Osteoblast (primary cell): ENCODE measurements around the gene CCDC191. TPM values are rescaled to one million over a fixed set of nuclear protein-coding genes. Genes with fewer than 3 reads are reported as not detected.

ENCODE experiments used
- DNase-seq: peaks from one replicate; pipeline ENCODE4 v3.0.0; 2011; ENCODE audit warnings: low spot score, mixed read lengths; ENCODE audit not compliant: insufficient read length; ENCODE audit errors: missing footprints
- H2AFZ ChIP-seq: 2 replicates; pipeline ENCODE4 v1.6.0; 2011; ENCODE audit warnings: mild to moderate bottlenecking, low read length
- H3K27ac ChIP-seq: 2 replicates; pipeline ENCODE4 v1.5.1; 2011; ENCODE audit warnings: mild to moderate bottlenecking, low read depth, low read length, moderate library complexity
- H3K27me3 ChIP-seq: 2 replicates; pipeline ENCODE4 v1.6.0; 2012; ENCODE audit warnings: mild to moderate bottlenecking, control low read depth, inconsistent platforms, low read length, moderate library complexity; ENCODE audit not compliant: insufficient read depth
- H3K36me3 ChIP-seq: 2 replicates; pipeline ENCODE4 v1.5.1; 2011; ENCODE audit warnings: mild to moderate bottlenecking, low read length, control low read depth, moderate library complexity; ENCODE audit not compliant: insufficient read depth
- H3K4me1 ChIP-seq: 2 replicates; pipeline ENCODE4 v1.5.1; 2011; ENCODE audit warnings: mild to moderate bottlenecking, low read length, control low read depth, moderate library complexity; ENCODE audit not compliant: insufficient read depth
- H3K4me2 ChIP-seq: 2 replicates; pipeline ENCODE4 v1.6.0; 2011; ENCODE audit warnings: mild to moderate bottlenecking, low read length; ENCODE audit not compliant: insufficient read depth
- H3K4me3 ChIP-seq: fragments of 200-600 bp; sonication (generic); 3 replicates; pipeline ENCODE4 v1.5.1; 2012; ENCODE audit warnings: mild to moderate bottlenecking, low read length, inconsistent platforms; ENCODE audit not compliant: insufficient read depth
- H3K79me2 ChIP-seq: 2 replicates; pipeline ENCODE4 v1.6.0; 2012; ENCODE audit warnings: mild to moderate bottlenecking, low read length, control low read depth, inconsistent platforms; ENCODE audit not compliant: insufficient read depth
- H3K9me3 ChIP-seq: 2 replicates; pipeline ENCODE4 v1.5.1; 2011; ENCODE audit warnings: low read depth, low read length, control low read depth
- H4K20me1 ChIP-seq: 2 replicates; pipeline ENCODE4 v1.6.0; 2012; ENCODE audit warnings: mild to moderate bottlenecking, low read length, control low read depth; ENCODE audit not compliant: insufficient read depth
- total RNA-seq: library from RNA; depleted of rRNA; stranded (reverse); fragments of >200 nt; gene quantifications from 2 replicates; pipeline ENCODE4 v1.2.3, GENCODE V29; 2012
- TF ChIP-seq, protein P1 (sequence below): IDR thresholded peaks from 2 replicates; pipeline ENCODE4 v1.5.1; 2011; ENCODE audit warnings: mild to moderate bottlenecking, low read depth, low read length, moderate library complexity; ENCODE audit errors: extremely low read depth

The CCDC191 gene
- total RNA-seq, 1 donor = 4.0 TPM

DNA sequence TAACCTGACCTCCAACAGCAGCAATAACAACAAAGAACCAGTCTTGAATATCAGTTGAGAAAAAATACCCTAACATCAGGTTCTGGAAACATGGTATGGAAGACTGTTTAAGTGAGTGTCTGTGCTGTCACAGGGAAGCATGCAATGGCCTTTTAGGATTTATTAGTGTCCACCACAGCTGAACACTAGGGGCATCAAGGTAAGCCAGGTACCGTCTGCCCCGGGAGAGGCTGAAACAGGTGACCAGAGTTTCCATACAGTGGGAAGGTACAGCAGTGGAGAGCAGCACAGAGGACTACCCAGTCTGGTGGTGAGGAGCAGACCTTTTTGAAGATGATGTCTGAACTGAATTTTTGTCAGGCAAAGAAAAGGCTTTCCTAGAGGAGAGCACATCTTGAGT lies 90.2 kb downstream of the CCDC191 start:
- no peak overlapping the region for H3K27ac ChIP-seq
- H3K9me3 ChIP-seq = no peaks in the 10 kb centered on the region
- H3K79me2 ChIP-seq = no peaks in the 10 kb centered on the region
- no peak for DNase-seq
- TF ChIP-seq, protein P1, sequence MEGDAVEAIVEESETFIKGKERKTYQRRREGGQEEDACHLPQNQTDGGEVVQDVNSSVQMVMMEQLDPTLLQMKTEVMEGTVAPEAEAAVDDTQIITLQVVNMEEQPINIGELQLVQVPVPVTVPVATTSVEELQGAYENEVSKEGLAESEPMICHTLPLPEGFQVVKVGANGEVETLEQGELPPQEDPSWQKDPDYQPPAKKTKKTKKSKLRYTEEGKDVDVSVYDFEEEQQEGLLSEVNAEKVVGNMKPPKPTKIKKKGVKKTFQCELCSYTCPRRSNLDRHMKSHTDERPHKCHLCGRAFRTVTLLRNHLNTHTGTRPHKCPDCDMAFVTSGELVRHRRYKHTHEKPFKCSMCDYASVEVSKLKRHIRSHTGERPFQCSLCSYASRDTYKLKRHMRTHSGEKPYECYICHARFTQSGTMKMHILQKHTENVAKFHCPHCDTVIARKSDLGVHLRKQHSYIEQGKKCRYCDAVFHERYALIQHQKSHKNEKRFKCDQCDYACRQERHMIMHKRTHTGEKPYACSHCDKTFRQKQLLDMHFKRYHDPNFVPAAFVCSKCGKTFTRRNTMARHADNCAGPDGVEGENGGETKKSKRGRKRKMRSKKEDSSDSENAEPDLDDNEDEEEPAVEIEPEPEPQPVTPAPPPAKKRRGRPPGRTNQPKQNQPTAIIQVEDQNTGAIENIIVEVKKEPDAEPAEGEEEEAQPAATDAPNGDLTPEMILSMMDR = no peak
- H3K27me3 ChIP-seq = no peaks in the 10 kb centered on the region
- no peak overlapping the region for H3K4me2 ChIP-seq
- H2AFZ ChIP-seq = no peak overlapping the region
- H3K4me1 ChIP-seq = no peaks in the 10 kb centered on the region
- H3K36me3 ChIP-seq = no peaks in the 10 kb centered on the region
- no peak overlapping the region for H3K4me3 ChIP-seq
- H4K20me1 ChIP-seq = no peaks in the 10 kb centered on the region

DNA sequence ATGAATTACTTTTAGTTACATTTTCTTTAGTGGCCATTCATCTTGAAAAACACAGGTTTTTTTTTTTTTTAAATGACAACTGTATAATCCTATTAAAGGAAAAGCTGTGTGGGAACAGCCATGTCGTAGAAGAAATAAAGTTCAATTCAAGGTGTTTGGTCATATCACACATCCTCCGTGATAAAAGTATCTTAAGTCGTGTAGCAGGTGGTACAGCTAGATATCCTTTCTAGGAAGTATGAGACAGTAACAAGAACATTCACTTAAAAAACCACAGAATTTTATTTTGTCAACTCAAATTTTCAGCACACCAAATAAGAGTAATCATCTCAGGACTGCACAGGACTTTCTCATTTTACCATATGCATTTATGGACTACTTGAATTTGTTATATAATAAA lies 92.4 kb downstream of the CCDC191 start:
- Histone ChIP-seq H4K20me1 (no peaks in the 10 kb centered on the region), H3K4me2 (no peak overlapping the region), H2AFZ (no peak overlapping the region), H3K27ac (no peak overlapping the region), H3K9me3 (no peaks in the 10 kb centered on the region), H3K79me2 (no peaks in the 10 kb centered on the region), H3K4me3 (no peak overlapping the region), H3K4me1 (no peaks in the 10 kb centered on the region), H3K27me3 (peaks cover 2% of the 10 kb centered on the region), H3K36me3 (no peaks in the 10 kb centered on the region)
- TF ChIP-seq, protein P1 = no peak
- no peak for DNase-seq

DNA sequence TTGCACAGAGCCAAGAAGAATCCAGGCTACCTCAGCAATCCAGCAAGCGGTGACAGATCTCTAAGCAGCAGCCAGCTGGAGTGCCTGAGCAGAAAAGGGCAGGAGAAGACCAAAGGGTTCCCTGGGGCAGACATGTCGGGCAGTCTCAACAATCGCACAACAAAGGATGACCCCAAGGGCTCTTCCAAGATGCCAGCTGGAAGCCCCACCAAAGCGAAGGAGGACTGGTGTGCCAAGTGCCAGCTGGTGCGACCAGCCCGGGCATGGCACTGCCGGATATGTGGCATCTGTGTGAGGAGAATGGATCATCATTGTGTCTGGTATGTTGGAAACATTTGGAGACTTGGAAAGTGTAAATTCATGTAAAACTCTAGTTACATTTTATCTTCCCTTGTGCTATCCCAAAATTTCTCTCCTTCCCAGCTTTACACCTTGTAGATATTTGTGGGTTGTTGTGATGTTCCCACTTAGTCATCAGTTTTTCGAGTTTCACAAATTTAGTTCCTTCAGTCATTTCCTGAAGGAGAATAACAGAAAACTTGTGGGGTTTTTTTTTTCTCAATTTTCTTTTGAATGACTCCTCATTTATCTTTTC lies 102.1 kb downstream of the CCDC191 start:
- no peaks in the 10 kb centered on the region for H3K9me3 ChIP-seq
- H3K4me3 ChIP-seq = no peak overlapping the region
- no peak overlapping the region for H3K27ac ChIP-seq
- DNase-seq = no peak
- no peak overlapping the region for H3K4me2 ChIP-seq
- no peaks in the 10 kb centered on the region for H3K79me2 ChIP-seq
- H3K4me1 ChIP-seq = peaks cover 3% of the 10 kb centered on the region
- peaks cover 26% of the 10 kb centered on the region for H3K27me3 ChIP-seq
- no peak overlapping the region for H2AFZ ChIP-seq
- TF ChIP-seq, protein P1 = no peak
- H4K20me1 ChIP-seq = no peaks in the 10 kb centered on the region
- H3K36me3 ChIP-seq = no peaks in the 10 kb centered on the region

DNA sequence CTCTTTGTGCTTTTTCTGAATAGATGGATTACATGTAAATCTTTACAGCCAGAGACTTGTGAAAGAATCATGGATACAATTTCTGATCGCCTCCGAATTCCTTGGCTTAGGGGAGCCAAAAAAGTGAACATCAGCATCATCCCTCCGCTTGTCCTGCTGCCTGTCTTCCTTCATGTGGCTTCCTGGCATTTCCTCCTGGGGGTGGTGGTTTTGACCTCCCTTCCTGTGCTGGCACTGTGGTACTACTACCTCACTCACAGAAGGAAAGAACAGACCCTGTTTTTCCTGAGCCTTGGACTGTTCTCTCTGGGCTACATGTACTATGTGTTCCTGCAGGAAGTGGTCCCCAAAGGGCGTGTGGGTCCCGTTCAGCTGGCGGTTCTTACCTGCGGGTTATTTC lies 102.6 kb downstream of the CCDC191 start:
- Histone ChIP-seq H3K4me2 (no peak overlapping the region), H2AFZ (no peak overlapping the region), H3K36me3 (no peaks in the 10 kb centered on the region), H3K4me3 (no peak overlapping the region), H3K79me2 (no peaks in the 10 kb centered on the region), H3K4me1 (peaks cover 3% of the 10 kb centered on the region), H3K27ac (no peak overlapping the region), H3K9me3 (no peaks in the 10 kb centered on the region), H3K27me3 (peaks cover 30% of the 10 kb centered on the region), H4K20me1 (no peaks in the 10 kb centered on the region)
- TF ChIP-seq, protein P1 = no peak
- no peak for DNase-seq
